HEK293 (cell line): ENCODE measurements around the gene CLCNKA.

Experiments used
- ZBTB17 ChIP-seq: fragments of 450-650 bp; formaldehyde crosslinking; IDR thresholded peaks from 2 replicates; pipeline ENCODE4 v1.5.1; 2016; ENCODE audit warnings: missing biosample characterization, missing genetic modification characterization
- ZNF174 ChIP-seq: fragments of 450-650 bp; formaldehyde crosslinking; IDR thresholded peaks from 2 replicates; pipeline ENCODE4 v1.5.0; 2017; ENCODE audit warnings: missing biosample characterization, mild to moderate bottlenecking, missing genetic modification characterization
- TF ChIP-seq, protein P1 (sequence below): fragments of 450-650 bp; formaldehyde crosslinking; IDR thresholded peaks from 2 replicates; pipeline ENCODE4 v1.5.1; 2016; ENCODE audit warnings: missing biosample characterization, missing genetic modification characterization

DNA sequence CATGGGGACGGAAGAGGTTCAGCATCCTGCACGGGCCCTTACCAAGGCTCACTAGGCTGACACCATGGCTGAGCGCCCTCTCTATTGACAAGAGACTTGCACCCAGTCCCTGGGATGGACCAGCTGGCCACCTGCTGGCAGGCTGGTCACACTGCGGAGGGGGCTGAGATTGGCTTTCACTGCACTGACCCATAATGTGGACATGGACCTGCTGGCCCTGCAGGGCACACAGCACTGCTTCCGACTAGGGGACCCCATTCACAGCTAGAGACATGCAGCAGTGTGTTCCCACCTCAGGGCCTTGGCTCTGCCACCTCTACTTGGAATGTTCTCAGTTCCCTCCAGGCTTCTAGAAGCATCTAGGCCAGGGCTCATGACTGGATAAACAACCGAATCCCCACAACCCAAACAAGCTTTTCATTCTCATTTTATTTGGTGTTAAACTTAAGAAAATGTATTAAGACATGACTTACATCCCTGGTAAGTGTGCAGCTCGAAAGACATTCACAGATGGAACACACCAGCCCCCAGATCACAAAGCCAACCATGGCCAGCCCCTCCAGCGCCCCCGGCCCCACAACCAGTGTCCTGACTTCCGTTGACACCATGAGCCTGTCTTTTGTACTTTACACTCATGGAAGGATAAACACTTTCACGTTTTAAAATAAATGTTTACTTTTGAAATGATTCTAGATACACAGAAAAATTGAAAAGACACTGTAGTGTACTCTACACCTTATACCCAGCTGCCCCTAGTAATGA is 27.1 kb upstream of the CLCNKA start:
- TF ChIP-seq, protein P1, sequence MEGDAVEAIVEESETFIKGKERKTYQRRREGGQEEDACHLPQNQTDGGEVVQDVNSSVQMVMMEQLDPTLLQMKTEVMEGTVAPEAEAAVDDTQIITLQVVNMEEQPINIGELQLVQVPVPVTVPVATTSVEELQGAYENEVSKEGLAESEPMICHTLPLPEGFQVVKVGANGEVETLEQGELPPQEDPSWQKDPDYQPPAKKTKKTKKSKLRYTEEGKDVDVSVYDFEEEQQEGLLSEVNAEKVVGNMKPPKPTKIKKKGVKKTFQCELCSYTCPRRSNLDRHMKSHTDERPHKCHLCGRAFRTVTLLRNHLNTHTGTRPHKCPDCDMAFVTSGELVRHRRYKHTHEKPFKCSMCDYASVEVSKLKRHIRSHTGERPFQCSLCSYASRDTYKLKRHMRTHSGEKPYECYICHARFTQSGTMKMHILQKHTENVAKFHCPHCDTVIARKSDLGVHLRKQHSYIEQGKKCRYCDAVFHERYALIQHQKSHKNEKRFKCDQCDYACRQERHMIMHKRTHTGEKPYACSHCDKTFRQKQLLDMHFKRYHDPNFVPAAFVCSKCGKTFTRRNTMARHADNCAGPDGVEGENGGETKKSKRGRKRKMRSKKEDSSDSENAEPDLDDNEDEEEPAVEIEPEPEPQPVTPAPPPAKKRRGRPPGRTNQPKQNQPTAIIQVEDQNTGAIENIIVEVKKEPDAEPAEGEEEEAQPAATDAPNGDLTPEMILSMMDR = peak; percentile 70
- TF ChIP-seq ZBTB17 = no peak
- no peak for TF ChIP-seq ZNF174 (tag by site-specific recombination)
